ENCODE results near the gene IL4R. TPM values are rescaled to one million over a fixed set of nuclear protein-coding genes. Genes with fewer than 3 reads are reported as not detected.

IL4R gene
- total and polyA plus RNA-seq, 2 of the 13 experiments (the other 11 are each of a cell fraction or from before 2014, with no cell fraction given) = 15.9 to 49.6 TPM

DNA sequence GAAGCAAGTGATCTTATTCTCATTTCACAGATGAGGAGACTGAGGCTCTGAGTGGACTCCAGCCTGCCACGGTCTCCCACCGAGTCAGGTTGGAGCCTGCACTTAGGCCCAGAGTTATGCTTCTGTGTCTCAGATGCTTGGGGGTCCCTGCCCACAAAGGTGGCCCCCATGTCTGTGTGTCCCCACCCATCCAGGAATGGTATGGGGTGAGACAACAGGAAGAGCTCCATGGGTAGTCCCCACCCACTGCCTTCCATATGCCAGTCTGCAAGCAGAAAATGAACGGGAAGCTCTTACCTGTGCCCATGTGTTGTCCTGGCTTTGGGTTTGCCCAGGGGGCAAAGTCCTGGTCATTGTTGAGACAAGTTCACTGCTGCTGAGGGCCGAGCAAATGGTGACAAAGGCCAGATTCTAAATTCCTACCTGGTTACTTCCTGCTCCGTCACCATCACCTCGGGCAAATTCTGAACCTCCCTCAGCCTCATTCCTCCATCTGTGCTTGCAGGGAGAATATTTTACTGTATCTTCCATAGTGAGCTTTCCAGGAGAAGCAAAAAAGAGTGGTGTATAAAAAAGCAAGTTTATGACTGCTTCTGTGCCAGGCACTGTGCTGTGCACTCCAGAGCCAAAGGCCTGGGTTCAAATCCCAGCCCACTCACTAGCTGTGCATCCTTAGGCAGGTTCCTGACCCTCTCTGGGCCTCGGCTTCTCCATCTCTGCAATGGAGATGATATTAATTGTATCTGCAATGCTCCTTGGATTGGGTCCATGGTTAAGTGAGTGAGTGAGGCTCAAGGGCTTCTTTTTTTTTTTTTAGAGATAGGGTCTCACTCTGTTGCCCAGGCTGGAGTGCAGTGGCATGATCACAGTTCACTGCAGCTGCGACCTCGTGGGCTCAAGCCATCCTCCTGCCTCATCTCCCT, 9.3 kb downstream of the IL4R start (continued):
- TF ChIP-seq, protein P1, sequence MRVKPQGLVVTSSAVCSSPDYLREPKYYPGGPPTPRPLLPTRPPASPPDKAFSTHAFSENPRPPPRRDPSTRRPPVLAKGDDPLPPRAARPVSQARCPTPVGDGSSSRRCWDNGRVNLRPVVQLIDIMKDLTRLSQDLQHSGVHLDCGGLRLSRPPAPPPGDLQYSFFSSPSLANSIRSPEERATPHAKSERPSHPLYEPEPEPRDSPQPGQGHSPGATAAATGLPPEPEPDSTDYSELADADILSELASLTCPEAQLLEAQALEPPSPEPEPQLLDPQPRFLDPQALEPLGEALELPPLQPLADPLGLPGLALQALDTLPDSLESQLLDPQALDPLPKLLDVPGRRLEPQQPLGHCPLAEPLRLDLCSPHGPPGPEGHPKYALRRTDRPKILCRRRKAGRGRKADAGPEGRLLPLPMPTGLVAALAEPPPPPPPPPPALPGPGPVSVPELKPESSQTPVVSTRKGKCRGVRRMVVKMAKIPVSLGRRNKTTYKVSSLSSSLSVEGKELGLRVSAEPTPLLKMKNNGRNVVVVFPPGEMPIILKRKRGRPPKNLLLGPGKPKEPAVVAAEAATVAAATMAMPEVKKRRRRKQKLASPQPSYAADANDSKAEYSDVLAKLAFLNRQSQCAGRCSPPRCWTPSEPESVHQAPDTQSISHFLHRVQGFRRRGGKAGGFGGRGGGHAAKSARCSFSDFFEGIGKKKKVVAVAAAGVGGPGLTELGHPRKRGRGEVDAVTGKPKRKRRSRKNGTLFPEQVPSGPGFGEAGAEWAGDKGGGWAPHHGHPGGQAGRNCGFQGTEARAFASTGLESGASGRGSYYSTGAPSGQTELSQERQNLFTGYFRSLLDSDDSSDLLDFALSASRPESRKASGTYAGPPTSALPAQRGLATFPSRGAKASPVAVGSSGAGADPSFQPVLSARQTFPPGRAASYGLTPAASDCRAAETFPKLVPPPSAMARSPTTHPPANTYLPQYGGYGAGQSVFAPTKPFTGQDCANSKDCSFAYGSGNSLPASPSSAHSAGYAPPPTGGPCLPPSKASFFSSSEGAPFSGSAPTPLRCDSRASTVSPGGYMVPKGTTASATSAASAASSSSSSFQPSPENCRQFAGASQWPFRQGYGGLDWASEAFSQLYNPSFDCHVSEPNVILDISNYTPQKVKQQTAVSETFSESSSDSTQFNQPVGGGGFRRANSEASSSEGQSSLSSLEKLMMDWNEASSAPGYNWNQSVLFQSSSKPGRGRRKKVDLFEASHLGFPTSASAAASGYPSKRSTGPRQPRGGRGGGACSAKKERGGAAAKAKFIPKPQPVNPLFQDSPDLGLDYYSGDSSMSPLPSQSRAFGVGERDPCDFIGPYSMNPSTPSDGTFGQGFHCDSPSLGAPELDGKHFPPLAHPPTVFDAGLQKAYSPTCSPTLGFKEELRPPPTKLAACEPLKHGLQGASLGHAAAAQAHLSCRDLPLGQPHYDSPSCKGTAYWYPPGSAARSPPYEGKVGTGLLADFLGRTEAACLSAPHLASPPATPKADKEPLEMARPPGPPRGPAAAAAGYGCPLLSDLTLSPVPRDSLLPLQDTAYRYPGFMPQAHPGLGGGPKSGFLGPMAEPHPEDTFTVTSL (CRISPR knock-in tag; IDR thresholded peaks at IDR 0.05; ENCODE audit: borderline replicate concordance) = 0 out of 2 replicates have a peak, but pooled peaks have one; percentile 66
- TF ChIP-seq, protein P2, sequence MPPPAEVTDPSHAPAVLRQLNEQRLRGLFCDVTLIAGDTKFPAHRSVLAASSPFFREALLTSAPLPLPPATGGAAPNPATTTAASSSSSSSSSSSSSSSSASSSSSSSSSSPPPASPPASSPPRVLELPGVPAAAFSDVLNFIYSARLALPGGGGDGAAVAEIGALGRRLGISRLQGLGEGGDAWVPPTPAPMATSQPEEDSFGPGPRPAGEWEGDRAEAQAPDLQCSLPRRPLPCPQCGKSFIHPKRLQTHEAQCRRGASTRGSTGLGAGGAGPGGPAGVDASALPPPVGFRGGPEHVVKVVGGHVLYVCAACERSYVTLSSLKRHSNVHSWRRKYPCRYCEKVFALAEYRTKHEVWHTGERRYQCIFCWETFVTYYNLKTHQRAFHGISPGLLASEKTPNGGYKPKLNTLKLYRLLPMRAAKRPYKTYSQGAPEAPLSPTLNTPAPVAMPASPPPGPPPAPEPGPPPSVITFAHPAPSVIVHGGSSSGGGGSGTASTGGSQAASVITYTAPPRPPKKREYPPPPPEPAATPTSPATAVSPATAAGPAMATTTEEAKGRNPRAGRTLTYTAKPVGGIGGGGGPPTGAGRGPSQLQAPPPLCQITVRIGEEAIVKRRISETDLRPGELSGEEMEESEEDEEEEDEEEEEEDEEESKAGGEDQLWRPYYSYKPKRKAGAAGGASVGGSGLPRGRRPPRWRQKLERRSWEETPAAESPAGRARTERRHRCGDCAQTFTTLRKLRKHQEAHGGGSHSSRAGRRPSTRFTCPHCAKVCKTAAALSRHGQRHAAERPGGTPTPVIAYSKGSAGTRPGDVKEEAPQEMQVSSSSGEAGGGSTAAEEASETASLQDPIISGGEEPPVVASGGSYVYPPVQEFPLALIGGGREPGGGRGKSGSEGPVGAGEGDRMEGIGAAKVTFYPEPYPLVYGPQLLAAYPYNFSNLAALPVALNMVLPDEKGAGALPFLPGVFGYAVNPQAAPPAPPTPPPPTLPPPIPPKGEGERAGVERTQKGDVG (CRISPR knock-in tag; IDR thresholded peaks at IDR 0.05; ENCODE audit: borderline replicate concordance) = 0 out of 2 replicates have a peak, but pooled peaks have one; percentile 23
- TF ChIP-seq MEIS2 (CRISPR knock-in tag; IDR thresholded peaks at IDR 0.05) (peak; percentile 56), ZBTB8A (CRISPR knock-in tag; IDR thresholded peaks at IDR 0.05; ENCODE audit: borderline replicate concordance, low read depth) (no peak), ASH2L (IDR thresholded peaks at IDR 0.05; ENCODE audit: insufficient read length, low read depth, low read length) (peak; percentile 55), ZFY (CRISPR knock-in tag; IDR thresholded peaks at IDR 0.05) (no peak), ZMYM4 (CRISPR knock-in tag; IDR thresholded peaks at IDR 0.05) (0 out of 2 replicates have a peak, but pooled peaks have one; percentile 32), ZBTB37 (CRISPR knock-in tag; IDR thresholded peaks at IDR 0.05) (no peak), SOX6 (IDR thresholded peaks at IDR 0.05) (no peak), SOX6 (CRISPR knock-in tag; IDR thresholded peaks at IDR 0.05) (peak; percentile 84), WIZ (CRISPR knock-in tag; IDR thresholded peaks at IDR 0.05) (peak; percentile 83; the same call in 1 of the 2 replicates), RBM39 (IDR thresholded peaks at IDR 0.05; ENCODE audit: low read depth, low read length, poor library complexity, severe bottlenecking) (no peak), ELF3 (CRISPR knock-in tag; IDR thresholded peaks at IDR 0.05) (peak; percentile 99), FOXA3 (CRISPR knock-in tag; IDR thresholded peaks at IDR 0.05) (peak; percentile 43), PPARG (CRISPR knock-in tag; conservative IDR thresholded peaks at IDR 0.05) (peak; percentile 86)
- TF ChIP-seq, protein P3, sequence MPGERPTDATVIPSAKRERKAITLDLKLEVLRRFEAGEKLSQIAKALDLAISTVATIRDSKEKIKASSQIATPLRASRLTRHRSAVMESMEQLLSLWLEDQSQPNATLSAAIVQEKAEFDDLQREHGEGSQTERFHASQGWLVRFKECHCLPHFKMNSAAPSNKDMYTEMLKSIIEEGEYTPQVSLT (CRISPR knock-in tag; IDR thresholded peaks at IDR 0.05; ENCODE audit: borderline replicate concordance, low read depth) = no peak

Measured in HepG2 (cell line).